NCI-H748 (cell line): ENCODE measurements around the gene CYLD.

Experiments used
- DNase-seq: peaks from one replicate; lab custom pipeline; 2025; ENCODE audit not compliant: unreplicated experiment; lab: John Stamatoyannopoulos, UW

Gene CYLD

DNA sequence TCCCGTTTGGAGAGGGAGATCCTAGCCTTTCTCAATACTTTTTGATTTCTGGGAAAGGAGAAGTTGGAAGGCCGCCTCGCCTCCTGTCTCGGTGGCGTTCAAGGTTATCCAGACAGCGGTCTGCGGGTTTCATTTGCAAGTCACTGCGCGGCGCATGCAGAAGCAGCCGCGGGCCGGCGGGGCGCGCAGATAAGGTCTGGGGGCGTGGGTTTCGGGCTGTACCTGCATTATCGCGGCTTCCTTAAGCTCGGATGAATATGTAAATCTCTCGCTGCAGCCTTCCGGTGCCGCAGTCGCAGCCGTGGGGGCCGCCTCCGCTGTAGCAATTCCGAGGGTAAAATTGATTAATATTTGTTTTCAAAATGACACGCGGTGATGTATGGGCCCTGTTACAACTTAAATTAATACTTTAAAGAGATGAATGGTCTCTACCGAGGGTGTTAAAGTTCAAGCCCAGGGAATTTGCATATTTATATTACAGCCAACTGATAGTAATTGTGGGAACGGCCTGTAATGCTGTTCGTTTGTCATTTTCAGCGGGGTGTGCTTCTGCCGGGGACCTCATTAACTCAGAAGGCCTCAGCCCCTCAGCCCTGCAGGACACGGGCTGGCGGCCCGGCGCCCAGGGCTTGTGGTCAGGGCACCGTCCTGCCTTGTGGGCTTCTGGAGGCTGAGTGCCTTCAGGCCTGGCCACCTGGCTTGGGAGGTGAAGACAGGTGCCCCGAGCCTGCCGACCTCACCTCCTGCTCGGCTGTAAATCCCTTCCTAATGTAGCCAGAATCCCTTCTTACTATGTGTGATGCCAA, 99.4 kb downstream of the CYLD start:
- peak; percentile 58 for DNase-seq

DNA sequence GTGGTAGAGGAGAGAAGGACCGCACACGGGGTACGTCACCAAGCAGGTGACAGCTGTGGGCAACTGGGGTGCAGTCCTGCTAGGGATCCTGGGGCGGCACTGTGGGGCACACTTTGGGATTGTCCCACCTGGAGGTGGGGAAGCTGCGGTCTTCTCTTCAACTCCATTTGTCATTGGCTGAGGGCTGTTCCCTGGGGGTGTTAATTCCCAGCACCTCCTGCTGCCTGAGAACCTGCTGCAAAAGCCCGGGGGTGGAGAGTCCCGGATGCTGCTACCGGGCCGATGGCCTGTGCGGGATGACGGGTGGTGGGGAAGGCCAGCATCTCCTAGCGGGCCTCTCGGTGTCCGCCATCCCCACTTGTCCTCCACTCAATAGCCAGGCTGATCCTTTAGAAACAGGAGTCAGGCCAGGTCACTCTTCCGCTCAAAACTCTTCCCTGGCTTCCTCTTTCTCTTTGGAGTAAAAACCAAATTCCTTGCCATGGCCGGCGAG, 100.2 kb downstream of the CYLD start:
- no peak for DNase-seq

DNA sequence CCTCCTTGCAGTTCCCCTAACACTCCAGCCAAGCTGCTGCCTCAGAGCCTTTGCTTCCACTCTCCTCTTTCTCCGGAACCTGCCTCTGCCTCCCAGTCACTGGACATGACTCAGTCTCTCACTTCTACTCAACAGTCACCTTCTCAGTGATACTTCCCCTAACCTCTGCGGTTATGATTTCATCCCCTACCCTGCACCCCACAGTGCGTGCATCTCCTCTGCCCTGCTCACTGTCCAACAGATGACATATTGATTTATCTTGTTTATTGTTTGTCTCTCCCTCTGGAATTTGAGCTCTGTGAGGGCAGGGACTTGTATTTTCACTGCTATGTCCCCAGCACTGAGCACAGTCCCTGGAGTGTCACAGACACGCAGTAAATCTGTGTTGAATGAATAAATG, 100.7 kb downstream of the CYLD start:
- no peak for DNase-seq

DNA sequence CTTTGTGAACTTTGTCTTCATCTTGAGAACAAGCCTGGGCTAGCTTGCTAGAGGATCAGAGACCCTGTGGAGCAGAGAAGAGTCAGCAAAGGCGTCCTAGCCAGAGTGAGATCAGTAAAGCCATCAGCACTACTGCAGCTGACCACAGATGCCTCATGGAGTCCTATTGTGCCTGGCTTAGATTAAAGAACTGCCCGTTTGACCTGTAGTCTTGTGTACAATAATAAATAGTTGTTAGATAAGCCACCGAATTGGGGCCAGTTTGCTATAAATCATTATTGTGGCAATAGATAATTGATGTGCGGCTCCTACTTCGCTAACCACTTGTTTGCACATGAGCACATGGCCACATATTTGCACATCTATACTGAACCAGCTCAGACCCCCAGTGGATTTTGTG, 103.0 kb downstream of the CYLD start:
- no peak for DNase-seq

DNA sequence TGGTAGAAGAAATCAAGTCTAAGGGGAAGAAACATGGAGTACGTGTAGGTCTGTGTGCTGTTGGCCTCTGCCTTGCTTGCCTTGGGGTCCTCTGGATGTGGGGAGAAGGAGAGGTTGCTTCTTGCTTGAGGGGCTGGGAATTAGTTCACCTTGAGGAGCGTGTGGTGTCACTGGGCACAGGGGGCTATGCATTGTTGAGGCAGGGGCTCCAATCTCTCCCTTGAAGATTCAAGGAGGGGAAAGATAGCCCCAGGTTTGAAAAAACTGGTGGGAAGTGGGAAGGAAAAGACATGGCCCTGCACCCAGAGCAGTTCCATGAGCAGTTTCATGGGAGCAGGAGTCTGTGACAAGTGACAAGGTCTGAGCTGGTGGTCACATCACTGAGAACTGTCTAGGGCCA, 103.4 kb downstream of the CYLD start:
- no peak for DNase-seq

DNA sequence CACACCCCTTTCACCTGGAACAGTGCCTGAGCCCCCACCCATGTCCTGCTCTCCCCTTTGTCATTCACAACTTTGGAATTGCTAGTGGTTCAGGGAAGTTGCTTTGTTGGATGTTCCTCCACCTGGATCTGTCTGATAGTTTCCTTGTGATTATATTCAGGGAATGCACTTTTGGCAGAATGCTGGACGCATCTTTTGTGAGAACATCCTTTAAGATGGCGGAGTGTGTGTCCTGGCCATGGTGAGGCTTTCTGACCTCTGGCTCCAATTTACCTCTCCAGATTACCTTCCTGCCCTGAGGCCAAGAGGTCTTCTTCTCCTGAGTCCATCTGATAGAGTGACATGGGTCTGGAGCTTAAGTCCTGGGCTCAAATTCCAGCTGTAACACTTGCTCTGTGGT, 104.6 kb downstream of the CYLD start:
- no peak for DNase-seq

DNA sequence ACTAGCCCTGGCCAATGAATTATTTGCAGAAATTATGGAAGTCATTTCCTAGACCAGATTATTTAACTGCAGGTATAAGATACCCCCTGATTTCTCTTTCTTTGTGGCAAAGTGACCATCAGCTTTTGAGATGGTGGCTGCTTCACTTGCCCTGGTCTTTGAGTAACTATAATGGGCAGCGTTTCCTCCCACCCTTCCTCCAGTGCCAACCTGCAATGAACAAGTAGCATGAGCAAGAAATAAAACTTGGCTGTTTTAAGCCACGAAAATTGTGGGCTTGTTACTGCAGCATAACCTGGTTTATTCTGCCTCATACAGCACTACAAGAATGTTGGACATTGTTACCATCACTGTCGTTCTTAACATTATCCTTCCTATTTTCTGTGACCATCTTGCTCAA, 105.3 kb downstream of the CYLD start:
- no peak for DNase-seq

DNA sequence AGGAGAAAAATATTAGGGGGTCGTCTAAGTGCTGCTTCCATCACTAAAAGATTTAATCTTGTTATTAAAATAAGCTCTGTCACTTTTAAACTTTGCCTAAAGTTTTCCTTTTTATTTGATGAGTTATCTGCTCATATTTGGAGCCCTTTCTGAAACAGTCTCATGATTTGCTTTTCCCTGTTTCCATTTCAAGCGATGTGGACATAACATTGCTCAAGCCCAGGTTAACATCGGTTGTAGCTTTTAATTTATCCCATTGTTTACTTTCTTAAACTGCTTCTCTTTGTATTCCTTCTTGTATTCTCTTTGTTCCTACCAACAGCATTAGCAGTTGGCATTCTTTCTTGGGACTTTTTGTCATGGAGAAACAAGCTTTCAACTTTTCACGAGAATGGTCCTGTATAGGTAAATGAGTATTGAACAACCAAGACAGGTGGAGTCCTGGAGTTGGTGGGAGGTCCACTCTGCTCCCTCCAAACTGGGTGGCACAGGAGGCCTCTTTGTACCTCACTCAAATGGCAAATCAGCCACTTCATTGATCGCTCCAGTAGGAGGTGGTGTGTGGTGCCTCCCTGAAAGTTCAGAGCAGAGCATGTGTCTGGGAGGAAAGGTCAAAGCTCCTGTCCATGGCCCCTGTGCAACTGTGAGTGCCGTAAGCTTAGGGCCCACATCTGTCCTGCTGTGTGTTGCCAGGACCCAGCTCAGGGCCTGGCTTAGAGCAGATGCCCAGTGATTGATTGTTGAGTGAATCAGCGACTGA, 107.0 kb downstream of the CYLD start:
- no peak for DNase-seq
